Measurements from ENCODE around the gene PRTG.
"Not testable (repeated sequence)": the region's sequence is repeated elsewhere in the genome, so short reads cannot be mapped to it uniquely, and the experiment has no call there.

The PRTG gene

DNA sequence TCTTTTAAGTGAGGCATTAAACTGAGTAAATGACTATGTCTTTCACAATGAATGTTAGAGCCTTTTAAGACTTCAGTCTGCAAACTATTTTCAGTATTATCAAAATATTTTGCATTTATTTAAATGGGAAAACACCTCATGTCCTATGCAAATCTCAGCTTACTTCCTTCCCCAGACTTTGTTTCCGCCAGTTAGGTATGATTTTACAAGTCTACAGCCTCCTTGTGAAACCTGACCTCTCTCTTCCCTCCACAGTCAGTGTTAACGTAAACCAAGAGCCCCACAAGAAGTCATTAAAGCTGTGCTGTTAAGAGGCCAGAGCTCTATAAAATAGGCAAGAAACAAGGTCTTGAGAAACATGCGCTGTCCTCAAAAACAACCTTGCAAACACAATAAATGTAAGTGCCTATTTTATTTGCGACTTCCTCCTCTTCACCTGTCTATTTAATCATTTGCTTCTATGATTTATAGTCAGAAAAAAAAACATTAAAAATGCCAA, 48.3 kb downstream of the PRTG start:
- no peaks in the 10 kb centered on the region for H3K79me1 ChIP-seq (ENCODE audit: low read length)
- H3K36me3 ChIP-seq (ENCODE audit: control insufficient read depth, insufficient read depth, low read length) = no peaks in the 10 kb centered on the region
- no peak overlapping the region for H3K23ac ChIP-seq (ENCODE audit: low read length)
- no peak overlapping the region for H3K27ac ChIP-seq (ENCODE audit: low read depth, low read length)
- no peak overlapping the region for H4K5ac ChIP-seq (ENCODE audit: low read length)
- H4K8ac ChIP-seq (ENCODE audit: low read depth, low read length) = no peak overlapping the region
- H3K4me2 ChIP-seq (ENCODE audit: low read length) = no peak overlapping the region
- no peaks in the 10 kb centered on the region for H3K27me3 ChIP-seq (ENCODE audit: insufficient read depth, low read length, poor library complexity)
- H3K9ac ChIP-seq (ENCODE audit: low read length) = no peak overlapping the region
- H2BK120ac ChIP-seq (ENCODE audit: low read depth, low read length) = no peak overlapping the region
- H3K4me1 ChIP-seq (ENCODE audit: control insufficient read depth, low read depth, low read length) = no peaks in the 10 kb centered on the region
- no peak overlapping the region for H3K56ac ChIP-seq (ENCODE audit: low read length)
- WGBS (ENCODE audit: extremely low coverage, insufficient coverage, low lambda C conversion rate) = no CpG with 5 or more reads among the region's 4 CpGs
- H3K18ac ChIP-seq (ENCODE audit: low read length) = no peak overlapping the region
- H2AK5ac ChIP-seq (ENCODE audit: low read length) = no peak overlapping the region
- H3K4ac ChIP-seq (ENCODE audit: low read depth, low read length) = no peak overlapping the region
- peak; percentile 79 for DNase-seq
- no peak overlapping the region for H3K4me3 ChIP-seq (ENCODE audit: low read length)
- H3K79me2 ChIP-seq (ENCODE audit: control insufficient read depth, insufficient read depth, low read length) = no peaks in the 10 kb centered on the region
- H2BK15ac ChIP-seq (replicated peaks; ENCODE audit: low read depth) = no peak overlapping the region
- no peak overlapping the region for H2BK5ac ChIP-seq (ENCODE audit: low read length)

DNA sequence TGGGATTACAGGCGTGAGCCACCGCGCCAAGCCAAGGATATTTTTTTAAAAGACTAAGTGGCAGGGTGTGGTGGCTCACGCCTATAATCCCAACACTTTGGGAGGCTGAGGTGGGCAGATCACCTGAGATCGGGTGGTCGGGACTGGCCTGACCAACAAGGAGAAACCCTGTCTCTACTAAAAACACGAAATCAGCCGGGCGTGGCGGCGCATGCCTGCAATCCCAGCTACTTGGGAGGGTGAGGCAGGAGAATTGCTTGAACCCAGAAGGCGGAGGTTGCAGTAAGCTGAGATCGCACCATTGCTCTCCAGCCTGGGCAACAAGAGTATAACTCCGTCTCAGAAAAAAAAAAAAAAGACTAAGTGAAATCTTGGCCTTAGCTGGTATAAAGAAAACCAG, 49.8 kb downstream of the PRTG start:
- not testable (repeated sequence) for H2AK5ac ChIP-seq (ENCODE audit: low read length); H3K27ac ChIP-seq (ENCODE audit: low read depth, low read length); H3K4me2 ChIP-seq (ENCODE audit: low read length); H3K27me3 ChIP-seq (ENCODE audit: insufficient read depth, low read length, poor library complexity); H4K5ac ChIP-seq (ENCODE audit: low read length); H3K23ac ChIP-seq (ENCODE audit: low read length); H3K56ac ChIP-seq (ENCODE audit: low read length); DNase-seq; H3K4me3 ChIP-seq (ENCODE audit: low read length); H4K8ac ChIP-seq (ENCODE audit: low read depth, low read length); H3K9ac ChIP-seq (ENCODE audit: low read length); H3K79me1 ChIP-seq (ENCODE audit: low read length); H3K4ac ChIP-seq (ENCODE audit: low read depth, low read length); H2BK120ac ChIP-seq (ENCODE audit: low read depth, low read length); H3K4me1 ChIP-seq (ENCODE audit: control insufficient read depth, low read depth, low read length); H2BK5ac ChIP-seq (ENCODE audit: low read length); H3K18ac ChIP-seq (ENCODE audit: low read length); H3K36me3 ChIP-seq (ENCODE audit: control insufficient read depth, insufficient read depth, low read length); H2BK15ac ChIP-seq (replicated peaks; ENCODE audit: low read depth); H3K79me2 ChIP-seq (ENCODE audit: control insufficient read depth, insufficient read depth, low read length)
- no CpG with 5 or more reads among the region's 14 CpGs for WGBS (ENCODE audit: extremely low coverage, insufficient coverage, low lambda C conversion rate)

DNA sequence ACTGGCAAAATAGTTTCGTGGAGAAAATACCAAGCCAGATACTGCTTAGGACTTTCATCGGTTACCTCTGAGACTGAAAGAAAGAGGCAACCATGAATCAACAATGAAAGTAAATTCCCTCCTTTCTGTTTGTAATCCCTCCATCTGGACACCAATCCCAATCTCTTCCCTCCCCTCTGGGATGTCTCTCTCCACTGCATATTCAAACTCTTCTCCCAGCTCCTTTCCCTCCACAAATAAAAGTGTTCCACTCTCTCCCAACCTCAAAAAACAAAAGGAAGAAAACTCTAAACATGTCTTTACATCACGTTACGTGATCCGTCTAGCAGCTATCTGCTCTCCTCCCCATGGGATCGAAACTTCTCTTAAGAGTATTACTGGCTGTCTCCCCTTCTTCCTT, 55.2 kb downstream of the PRTG start:
- Histone ChIP-seq H3K4me3 (ENCODE audit: low read length) (no peak overlapping the region), H3K9ac (ENCODE audit: low read length) (no peak overlapping the region), H3K4me1 (ENCODE audit: control insufficient read depth, low read depth, low read length) (peaks cover 4% of the 10 kb centered on the region), H4K8ac (ENCODE audit: low read depth, low read length) (no peak overlapping the region), H3K4ac (ENCODE audit: low read depth, low read length) (no peak overlapping the region), H3K27ac (ENCODE audit: low read depth, low read length) (no peak overlapping the region), H3K56ac (ENCODE audit: low read length) (no peak overlapping the region), H2BK5ac (ENCODE audit: low read length) (no peak overlapping the region), H2BK15ac (replicated peaks; ENCODE audit: low read depth) (peak overlapping the region; percentile 3), H3K23ac (ENCODE audit: low read length) (no peak overlapping the region), H3K4me2 (ENCODE audit: low read length) (no peak overlapping the region), H3K18ac (ENCODE audit: low read length) (no peak overlapping the region), H3K79me2 (ENCODE audit: control insufficient read depth, insufficient read depth, low read length) (no peaks in the 10 kb centered on the region), H2BK120ac (ENCODE audit: low read depth, low read length) (no peak overlapping the region), H3K27me3 (ENCODE audit: insufficient read depth, low read length, poor library complexity) (no peaks in the 10 kb centered on the region), H4K5ac (ENCODE audit: low read length) (no peak overlapping the region), H3K79me1 (ENCODE audit: low read length) (no peaks in the 10 kb centered on the region), H3K36me3 (ENCODE audit: control insufficient read depth, insufficient read depth, low read length) (no peaks in the 10 kb centered on the region), H2AK5ac (ENCODE audit: low read length) (no peak overlapping the region)
- WGBS (ENCODE audit: extremely low coverage, insufficient coverage, low lambda C conversion rate) = no CpG with 5 or more reads among the region's 6 CpGs
- no peak for DNase-seq

DNA sequence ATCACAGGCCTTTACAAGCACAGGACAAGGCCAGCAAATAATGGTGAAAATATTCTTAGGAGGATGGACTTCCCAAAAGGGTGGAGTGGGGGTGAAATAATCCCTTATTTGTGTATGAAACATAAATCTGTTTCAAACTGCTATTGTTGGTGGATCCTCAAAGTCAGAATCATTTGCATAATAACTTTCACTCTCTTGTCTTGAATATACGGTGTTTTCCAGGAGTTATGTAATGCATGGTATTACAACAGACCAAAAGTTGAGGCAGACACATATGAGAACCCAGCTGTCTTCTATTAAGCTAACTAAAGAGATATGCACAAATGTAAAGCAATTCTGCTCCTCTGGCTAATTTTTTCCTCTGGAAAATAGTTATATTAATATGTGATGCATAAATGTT, 57.7 kb downstream of the PRTG start:
- Histone ChIP-seq H2BK120ac (ENCODE audit: low read depth, low read length) (no peak overlapping the region), H2BK5ac (ENCODE audit: low read length) (no peak overlapping the region), H3K27me3 (ENCODE audit: insufficient read depth, low read length, poor library complexity) (no peaks in the 10 kb centered on the region), H4K8ac (ENCODE audit: low read depth, low read length) (no peak overlapping the region), H3K79me1 (ENCODE audit: low read length) (no peaks in the 10 kb centered on the region), H3K4me3 (ENCODE audit: low read length) (no peak overlapping the region), H3K9ac (ENCODE audit: low read length) (no peak overlapping the region), H4K5ac (ENCODE audit: low read length) (no peak overlapping the region), H3K79me2 (ENCODE audit: control insufficient read depth, insufficient read depth, low read length) (no peaks in the 10 kb centered on the region), H3K36me3 (ENCODE audit: control insufficient read depth, insufficient read depth, low read length) (no peaks in the 10 kb centered on the region), H3K23ac (ENCODE audit: low read length) (no peak overlapping the region), H3K56ac (ENCODE audit: low read length) (no peak overlapping the region), H3K18ac (ENCODE audit: low read length) (no peak overlapping the region), H2BK15ac (replicated peaks; ENCODE audit: low read depth) (no peak overlapping the region), H2AK5ac (ENCODE audit: low read length) (no peak overlapping the region), H3K4ac (ENCODE audit: low read depth, low read length) (no peak overlapping the region), H3K4me1 (ENCODE audit: control insufficient read depth, low read depth, low read length) (peaks cover 4% of the 10 kb centered on the region), H3K4me2 (ENCODE audit: low read length) (no peak overlapping the region), H3K27ac (ENCODE audit: low read depth, low read length) (no peak overlapping the region)
- no CpG with 5 or more reads among the region's 1 CpG for WGBS (ENCODE audit: extremely low coverage, insufficient coverage, low lambda C conversion rate)
- no peak for DNase-seq

DNA sequence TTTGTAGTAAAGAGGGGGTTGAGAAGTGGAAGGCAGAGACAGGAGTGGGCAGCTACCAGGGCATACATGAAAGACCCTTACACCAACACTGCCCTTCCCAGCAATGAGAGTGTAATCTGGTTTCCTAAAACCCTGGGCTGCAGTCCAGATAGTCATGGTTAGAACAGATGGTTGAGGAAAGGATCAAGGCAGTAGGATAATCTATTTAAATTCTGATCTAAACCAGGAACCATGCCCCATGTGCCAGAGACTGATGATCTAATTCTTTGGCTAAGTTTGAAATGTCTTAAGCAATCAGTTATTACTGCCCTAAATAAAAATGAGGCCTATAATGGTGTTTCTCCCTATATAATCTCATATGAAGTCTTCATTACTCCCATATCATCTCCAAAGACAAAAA, 59.6 kb downstream of the PRTG start:
- Histone ChIP-seq H3K27me3 (ENCODE audit: insufficient read depth, low read length, poor library complexity) (no peaks in the 10 kb centered on the region), H3K56ac (ENCODE audit: low read length) (no peak overlapping the region), H2BK120ac (ENCODE audit: low read depth, low read length) (no peak overlapping the region), H3K4me3 (ENCODE audit: low read length) (no peak overlapping the region), H3K36me3 (ENCODE audit: control insufficient read depth, insufficient read depth, low read length) (no peaks in the 10 kb centered on the region), H3K18ac (ENCODE audit: low read length) (no peak overlapping the region), H4K5ac (ENCODE audit: low read length) (no peak overlapping the region), H2BK15ac (replicated peaks; ENCODE audit: low read depth) (no peak overlapping the region), H2AK5ac (ENCODE audit: low read length) (no peak overlapping the region), H3K9ac (ENCODE audit: low read length) (no peak overlapping the region), H4K8ac (ENCODE audit: low read depth, low read length) (no peak overlapping the region), H3K4me1 (ENCODE audit: control insufficient read depth, low read depth, low read length) (peaks cover 4% of the 10 kb centered on the region), H3K4me2 (ENCODE audit: low read length) (no peak overlapping the region), H3K27ac (ENCODE audit: low read depth, low read length) (no peak overlapping the region), H3K79me1 (ENCODE audit: low read length) (no peaks in the 10 kb centered on the region), H3K4ac (ENCODE audit: low read depth, low read length) (no peak overlapping the region), H3K79me2 (ENCODE audit: control insufficient read depth, insufficient read depth, low read length) (no peaks in the 10 kb centered on the region), H3K23ac (ENCODE audit: low read length) (no peak overlapping the region), H2BK5ac (ENCODE audit: low read length) (no peak overlapping the region)
- DNase-seq = no peak

DNA sequence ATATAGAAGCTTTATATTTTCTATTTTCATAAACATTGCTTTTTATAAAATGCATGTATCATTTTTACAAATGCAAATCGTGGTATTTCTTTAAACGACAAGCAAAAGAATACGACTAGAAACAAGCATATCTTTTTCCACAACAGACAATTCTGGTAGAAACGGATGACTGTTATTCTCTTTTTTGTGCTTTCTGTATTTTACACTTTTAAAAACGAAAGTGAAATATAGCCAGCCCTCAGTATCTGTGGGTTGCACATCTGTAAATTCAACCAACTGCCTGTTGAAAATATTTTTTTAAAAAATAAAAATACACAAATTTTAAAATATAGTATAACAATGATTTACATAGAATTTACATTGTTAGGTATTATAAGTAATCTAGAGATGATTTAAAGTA, 61.3 kb downstream of the PRTG start:
- Histone ChIP-seq H3K36me3 (ENCODE audit: control insufficient read depth, insufficient read depth, low read length) (no peaks in the 10 kb centered on the region), H3K9ac (ENCODE audit: low read length) (no peak overlapping the region)
- no peak for DNase-seq

More for the DNA sequence above, 61.3 kb downstream of the PRTG start:
- Histone ChIP-seq H2BK120ac (ENCODE audit: low read depth, low read length) (no peak overlapping the region), H4K8ac (ENCODE audit: low read depth, low read length) (no peak overlapping the region), H2BK15ac (replicated peaks; ENCODE audit: low read depth) (no peak overlapping the region), H3K27ac (ENCODE audit: low read depth, low read length) (no peak overlapping the region), H3K56ac (ENCODE audit: low read length) (no peak overlapping the region), H3K4me2 (ENCODE audit: low read length) (no peak overlapping the region), H3K4me1 (ENCODE audit: control insufficient read depth, low read depth, low read length) (no peaks in the 10 kb centered on the region), H3K27me3 (ENCODE audit: insufficient read depth, low read length, poor library complexity) (no peaks in the 10 kb centered on the region), H4K5ac (ENCODE audit: low read length) (no peak overlapping the region), H3K23ac (ENCODE audit: low read length) (no peak overlapping the region), H3K79me2 (ENCODE audit: control insufficient read depth, insufficient read depth, low read length) (no peaks in the 10 kb centered on the region), H3K18ac (ENCODE audit: low read length) (no peak overlapping the region), H3K79me1 (ENCODE audit: low read length) (no peaks in the 10 kb centered on the region), H2AK5ac (ENCODE audit: low read length) (no peak overlapping the region), H3K4me3 (ENCODE audit: low read length) (no peak overlapping the region), H3K4ac (ENCODE audit: low read depth, low read length) (no peak overlapping the region), H2BK5ac (ENCODE audit: low read length) (no peak overlapping the region)
- WGBS (ENCODE audit: extremely low coverage, insufficient coverage, low lambda C conversion rate) = no CpG with 5 or more reads among the region's 5 CpGs
